ENCODE data around the gene DNAJC3. TPM values are rescaled to one million over a fixed set of nuclear protein-coding genes. Genes with fewer than 3 reads are reported as not detected.

Gene DNAJC3
- total and polyA plus RNA-seq, 8 donors = 11.6 to 70.3 (median 41.2) TPM

GRCh38 chr13:95813139-95813538 is 136.2 kb downstream of the DNAJC3 start:
- TF ChIP-seq, protein P1, sequence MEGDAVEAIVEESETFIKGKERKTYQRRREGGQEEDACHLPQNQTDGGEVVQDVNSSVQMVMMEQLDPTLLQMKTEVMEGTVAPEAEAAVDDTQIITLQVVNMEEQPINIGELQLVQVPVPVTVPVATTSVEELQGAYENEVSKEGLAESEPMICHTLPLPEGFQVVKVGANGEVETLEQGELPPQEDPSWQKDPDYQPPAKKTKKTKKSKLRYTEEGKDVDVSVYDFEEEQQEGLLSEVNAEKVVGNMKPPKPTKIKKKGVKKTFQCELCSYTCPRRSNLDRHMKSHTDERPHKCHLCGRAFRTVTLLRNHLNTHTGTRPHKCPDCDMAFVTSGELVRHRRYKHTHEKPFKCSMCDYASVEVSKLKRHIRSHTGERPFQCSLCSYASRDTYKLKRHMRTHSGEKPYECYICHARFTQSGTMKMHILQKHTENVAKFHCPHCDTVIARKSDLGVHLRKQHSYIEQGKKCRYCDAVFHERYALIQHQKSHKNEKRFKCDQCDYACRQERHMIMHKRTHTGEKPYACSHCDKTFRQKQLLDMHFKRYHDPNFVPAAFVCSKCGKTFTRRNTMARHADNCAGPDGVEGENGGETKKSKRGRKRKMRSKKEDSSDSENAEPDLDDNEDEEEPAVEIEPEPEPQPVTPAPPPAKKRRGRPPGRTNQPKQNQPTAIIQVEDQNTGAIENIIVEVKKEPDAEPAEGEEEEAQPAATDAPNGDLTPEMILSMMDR (IDR thresholded peaks at IDR 0.05) = no peak
- FAIRE-seq = no peak
- no peak for DNase-seq
- Histone ChIP-seq H3K27me3 (no peaks in the 10 kb centered on the region), H3K36me3 (no peaks in the 10 kb centered on the region), H3K27ac (no peak overlapping the region), H3K9me3 (no peaks in the 10 kb centered on the region), H3K4me3 (no peak overlapping the region), H3K4me1 (no peaks in the 10 kb centered on the region)
- intact Hi-C loops (cut with DNase I) = no loop called here
- WGBS, 2 donors = 94 to 96% methylated on average over 3 of the region's 3 CpGs
- ATAC-seq = no peak

DNA sequence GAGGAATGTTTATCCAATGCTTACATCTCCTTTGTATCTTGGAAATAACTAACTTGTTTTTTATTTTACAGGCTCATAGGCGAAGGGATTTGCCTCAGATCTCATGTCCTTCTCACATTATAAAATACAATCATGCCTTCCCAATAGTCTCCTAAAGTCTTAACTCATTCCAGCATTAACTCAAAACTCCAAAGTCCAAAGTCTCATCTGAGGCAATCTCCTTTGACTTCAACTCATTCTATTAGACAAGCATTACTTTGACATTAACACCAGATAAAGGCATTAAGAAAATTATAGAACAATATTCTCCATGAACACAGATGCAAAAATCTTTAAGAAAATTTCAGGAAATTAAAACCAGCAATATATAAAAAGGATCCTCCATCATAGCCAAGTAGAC is 137.6 kb downstream of the DNAJC3 start:
- TF ChIP-seq, protein P1 (IDR thresholded peaks at IDR 0.05) = no peak
- ATAC-seq = no peak
- no peak overlapping the region for H3K4me3 ChIP-seq
- H3K27me3 ChIP-seq = no peaks in the 10 kb centered on the region
- peak; percentile 45 for FAIRE-seq
- 96 to 98% methylated on average over 1 of the region's 1 CpG for WGBS, 2 donors
- H3K27ac ChIP-seq = no peak overlapping the region
- intact Hi-C loops (cut with DNase I) = no loop called here
- no peaks in the 10 kb centered on the region for H3K4me1 ChIP-seq
- no peaks in the 10 kb centered on the region for H3K9me3 ChIP-seq
- no peaks in the 10 kb centered on the region for H3K36me3 ChIP-seq
- DNase-seq = no peak

- H3K36me3 ChIP-seq = no peaks in the 10 kb centered on the region
- no peak for FAIRE-seq
- no peak overlapping the region for H3K4me3 ChIP-seq
- no peak for DNase-seq
- TF ChIP-seq, protein P1 (IDR thresholded peaks at IDR 0.05) = no peak
- ATAC-seq = no peak
- intact Hi-C loops (cut with DNase I) = loop anchor here in 1 of 3 donors (10.0 kb wide), 1 partner anchor 198 kb away; no protein-coding TSS in a partner anchor
- no peaks in the 10 kb centered on the region for H3K9me3 ChIP-seq
- no peaks in the 10 kb centered on the region for H3K4me1 ChIP-seq
- H3K27me3 ChIP-seq = no peaks in the 10 kb centered on the region
- WGBS, 2 donors = 94 to 97% methylated on average over 5 of the region's 5 CpGs
- H3K27ac ChIP-seq = no peak overlapping the region
Observed at GRCh38 chr13:95822303-95822702, 145.4 kb downstream of the DNAJC3 start.

DNA sequence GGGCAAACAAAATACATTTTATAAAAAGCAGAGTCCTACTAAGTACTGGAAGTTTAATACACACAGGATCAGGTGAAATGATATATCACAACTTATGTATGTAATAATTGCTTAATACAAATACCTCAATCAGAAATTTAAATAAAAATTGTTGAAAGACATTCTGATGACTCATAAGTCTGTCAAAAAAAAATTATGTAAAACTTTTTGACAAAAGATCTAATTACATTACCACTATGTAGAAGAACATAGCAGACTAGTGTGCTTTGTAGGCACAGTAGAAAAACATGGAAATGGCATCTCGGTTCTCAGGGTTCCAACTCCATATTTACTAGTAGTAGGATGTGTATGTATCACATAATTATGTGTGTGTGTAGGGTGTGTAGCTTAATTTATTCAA is 156.2 kb downstream of the DNAJC3 start:
- no peak for FAIRE-seq
- intact Hi-C loops (cut with DNase I) = loop anchor here in 1 of 3 donors (10.0 kb wide), 1 partner anchor 208 kb away; no protein-coding TSS in a partner anchor
- 82 to 83% methylated on average over 1 of the region's 1 CpG for WGBS, 2 donors

GRCh38 chr13:95833719-95834118 is 156.8 kb downstream of the DNAJC3 start:
- TF ChIP-seq, protein P1 (IDR thresholded peaks at IDR 0.05) = no peak
- intact Hi-C loops (cut with DNase I) = loop anchor here in 1 of 3 donors (10.0 kb wide), 1 partner anchor 209 kb away; no protein-coding TSS in a partner anchor
- Histone ChIP-seq H3K27ac (no peak overlapping the region), H3K4me3 (no peak overlapping the region), H3K27me3 (no peaks in the 10 kb centered on the region), H3K4me1 (peaks cover 0 to 7% (median 5%) of the 10 kb centered on the region in 3 donors), H3K9me3 (no peaks in the 10 kb centered on the region), H3K36me3 (no peaks in the 10 kb centered on the region)
- DNase-seq (no peak), FAIRE-seq (no peak), ATAC-seq (peak in 1 of 4 donors; percentile 55)
- WGBS, 2 donors = 0 to 7% methylated on average over 1 of the region's 1 CpG

More for the DNA sequence above, 156.2 kb downstream of the DNAJC3 start:
- Histone ChIP-seq H3K4me3 (no peak overlapping the region), H3K27ac (no peak overlapping the region), H3K27me3 (no peaks in the 10 kb centered on the region), H3K4me1 (peaks cover 0 to 7% (median 5%) of the 10 kb centered on the region in 3 donors), H3K36me3 (no peaks in the 10 kb centered on the region), H3K9me3 (no peaks in the 10 kb centered on the region)
- TF ChIP-seq, protein P1 (IDR thresholded peaks at IDR 0.05) = no peak
- ATAC-seq (no peak), DNase-seq (no peak)
